ENCODE results near the gene KRTAP10-7.

GRCh38 chr21:44585892-44586291 is 14.5 kb upstream of the KRTAP10-7 start:
- TF ChIP-seq POLR2A (IDR thresholded peaks at IDR 0.05) = no peak
- TF ChIP-seq, protein P1, sequence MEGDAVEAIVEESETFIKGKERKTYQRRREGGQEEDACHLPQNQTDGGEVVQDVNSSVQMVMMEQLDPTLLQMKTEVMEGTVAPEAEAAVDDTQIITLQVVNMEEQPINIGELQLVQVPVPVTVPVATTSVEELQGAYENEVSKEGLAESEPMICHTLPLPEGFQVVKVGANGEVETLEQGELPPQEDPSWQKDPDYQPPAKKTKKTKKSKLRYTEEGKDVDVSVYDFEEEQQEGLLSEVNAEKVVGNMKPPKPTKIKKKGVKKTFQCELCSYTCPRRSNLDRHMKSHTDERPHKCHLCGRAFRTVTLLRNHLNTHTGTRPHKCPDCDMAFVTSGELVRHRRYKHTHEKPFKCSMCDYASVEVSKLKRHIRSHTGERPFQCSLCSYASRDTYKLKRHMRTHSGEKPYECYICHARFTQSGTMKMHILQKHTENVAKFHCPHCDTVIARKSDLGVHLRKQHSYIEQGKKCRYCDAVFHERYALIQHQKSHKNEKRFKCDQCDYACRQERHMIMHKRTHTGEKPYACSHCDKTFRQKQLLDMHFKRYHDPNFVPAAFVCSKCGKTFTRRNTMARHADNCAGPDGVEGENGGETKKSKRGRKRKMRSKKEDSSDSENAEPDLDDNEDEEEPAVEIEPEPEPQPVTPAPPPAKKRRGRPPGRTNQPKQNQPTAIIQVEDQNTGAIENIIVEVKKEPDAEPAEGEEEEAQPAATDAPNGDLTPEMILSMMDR (IDR thresholded peaks at IDR 0.05) = no peak
